NCI-H146 treated with DMSO at 0.1 percent for 48 hours (cell line): Measurements from ENCODE around the gene TMEM247.
"Not testable (repeated sequence)": the region's sequence is repeated elsewhere in the genome, so short reads cannot be mapped to it uniquely, and the experiment has no call there.

ENCODE experiments used
- DNase-seq: peaks from one replicate; lab custom pipeline; 2025; ENCODE audit not compliant: unreplicated experiment; lab: John Stamatoyannopoulos, UW

TMEM247 gene

GRCh38 chr2:46509804-46510203, 30.4 kb downstream of the TMEM247 start:
- DNase-seq, result no peak

- DNase-seq, result no peak
These were observed 31.3 kb downstream of the TMEM247 start for GRCh38 chr2:46510598-46511177.

GRCh38 chr2:46512185-46512584, 32.8 kb downstream of the TMEM247 start:
- DNase-seq, result no peak

DNA sequence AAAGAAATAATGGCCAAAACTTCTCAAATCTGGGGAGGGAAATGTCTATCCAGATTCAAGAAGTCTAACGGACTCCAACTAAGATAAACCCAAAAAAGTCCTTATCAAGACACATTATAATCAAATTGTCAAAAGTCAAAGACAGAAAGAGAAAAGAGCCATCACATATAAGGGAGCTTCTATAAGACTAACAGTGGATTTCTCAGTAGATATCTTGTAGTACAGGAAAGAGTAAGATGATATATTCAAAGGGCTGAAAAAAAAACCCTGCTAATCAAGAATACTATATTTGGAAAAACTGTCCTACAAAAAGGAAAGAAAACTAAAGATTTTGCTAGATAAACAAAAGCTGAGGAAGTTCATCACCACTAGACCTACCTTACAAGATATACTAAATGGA, 35.4 kb downstream of the TMEM247 start:
- DNase-seq, result no peak

DNA sequence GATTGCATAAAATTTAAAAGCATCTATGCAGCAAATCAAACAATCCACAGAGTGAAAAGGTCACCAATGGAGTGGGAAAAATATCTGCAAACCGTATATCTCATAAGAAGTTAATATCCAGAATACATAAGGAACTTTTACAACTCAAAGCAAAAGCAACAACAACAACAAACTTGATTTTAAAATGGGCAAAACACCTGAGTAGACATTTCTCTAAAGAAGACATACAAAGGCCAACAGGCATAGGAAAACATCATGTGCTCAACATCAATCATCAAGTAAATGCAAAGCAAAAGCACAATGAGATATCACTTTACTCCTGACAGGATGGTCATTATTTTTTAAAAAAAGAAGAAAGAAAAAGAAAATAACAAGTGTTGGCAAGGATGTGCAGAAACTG, 38.1 kb downstream of the TMEM247 start:
- DNase-seq, result no peak

- DNase-seq, result no peak
These were observed 39.5 kb downstream of the TMEM247 start for GRCh38 chr2:46518861-46519260.

- DNase-seq, result no peak
These were observed 39.9 kb downstream of the TMEM247 start for GRCh38 chr2:46519265-46519664.

GRCh38 chr2:46520130-46520711, 40.9 kb downstream of the TMEM247 start:
- DNase-seq, result no peak

GRCh38 chr2:46521215-46521683, 41.9 kb downstream of the TMEM247 start:
- DNase-seq, result no peak

GRCh38 chr2:46522385-46522784, 43.0 kb downstream of the TMEM247 start:
- not testable (repeated sequence) for DNase-seq

- DNase-seq, result no peak
These were observed 46.3 kb downstream of the TMEM247 start for GRCh38 chr2:46525522-46526155.

- no peak for DNase-seq
These were observed 49.5 kb downstream of the TMEM247 start for GRCh38 chr2:46528880-46529279.

DNA sequence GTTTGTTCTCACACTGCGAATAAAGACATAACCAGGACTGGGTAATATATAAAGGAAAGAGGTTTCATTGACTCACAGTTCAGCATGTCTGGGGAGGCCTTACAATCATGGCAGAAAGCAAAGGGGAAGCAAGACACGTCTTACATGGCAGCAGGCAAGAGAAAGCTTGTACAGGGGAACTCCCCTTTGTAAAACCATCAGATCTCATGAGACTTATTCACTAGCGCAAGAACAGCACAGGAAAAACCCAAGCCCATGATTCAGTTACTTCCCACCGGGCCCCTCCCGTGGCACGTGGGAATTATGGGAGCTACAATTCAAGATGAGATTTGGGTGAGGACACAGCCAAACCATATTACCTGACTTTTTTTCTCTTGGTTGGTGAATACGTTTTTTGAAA, 51.3 kb downstream of the TMEM247 start:
- no peak for DNase-seq

- no peak for DNase-seq
These were observed 52.5 kb downstream of the TMEM247 start for GRCh38 chr2:46531863-46532262.
